ENCODE data around the gene OGDHL.

The OGDHL gene

DNA sequence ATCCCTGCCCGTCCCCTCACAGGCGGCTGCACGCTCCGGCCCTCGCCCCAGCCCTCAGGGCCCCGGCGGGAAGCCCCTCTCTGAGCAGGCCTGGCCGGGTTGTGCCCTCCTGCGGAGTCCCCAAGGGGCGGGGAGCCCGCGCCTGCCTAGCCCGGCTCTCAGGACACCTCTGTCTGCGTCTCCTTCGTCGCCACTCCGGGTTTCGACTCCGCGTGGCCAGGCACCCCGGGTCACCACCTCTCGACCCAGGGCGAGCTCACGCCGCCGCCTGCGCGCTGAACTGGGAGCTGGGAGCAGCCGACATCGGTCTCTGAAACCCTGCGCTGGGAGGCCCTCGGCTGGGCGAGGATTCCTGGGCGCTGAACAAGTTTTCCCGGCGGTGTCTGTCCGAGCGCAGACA lies 6.2 kb upstream of the OGDHL start:
- H3K4me3 ChIP-seq (replicated peaks; ENCODE audit: insufficient read depth, low read length) = no peak overlapping the region
- peaks cover 2% of the 10 kb centered on the region for H3K27me3 ChIP-seq (ENCODE audit: insufficient read depth, poor library complexity, severe bottlenecking)
- DNase-seq (ENCODE audit: low read depth in 1 of 2, low spot score in 1 of 2) = no peak
- TF ChIP-seq POLR2AphosphoS5 (IDR thresholded peaks at IDR 0.05; ENCODE audit: low read depth) = no peak
- no peak for TF ChIP-seq GABPA (IDR thresholded peaks at IDR 0.05; ENCODE audit: low read depth)
- TF ChIP-seq, protein P1, sequence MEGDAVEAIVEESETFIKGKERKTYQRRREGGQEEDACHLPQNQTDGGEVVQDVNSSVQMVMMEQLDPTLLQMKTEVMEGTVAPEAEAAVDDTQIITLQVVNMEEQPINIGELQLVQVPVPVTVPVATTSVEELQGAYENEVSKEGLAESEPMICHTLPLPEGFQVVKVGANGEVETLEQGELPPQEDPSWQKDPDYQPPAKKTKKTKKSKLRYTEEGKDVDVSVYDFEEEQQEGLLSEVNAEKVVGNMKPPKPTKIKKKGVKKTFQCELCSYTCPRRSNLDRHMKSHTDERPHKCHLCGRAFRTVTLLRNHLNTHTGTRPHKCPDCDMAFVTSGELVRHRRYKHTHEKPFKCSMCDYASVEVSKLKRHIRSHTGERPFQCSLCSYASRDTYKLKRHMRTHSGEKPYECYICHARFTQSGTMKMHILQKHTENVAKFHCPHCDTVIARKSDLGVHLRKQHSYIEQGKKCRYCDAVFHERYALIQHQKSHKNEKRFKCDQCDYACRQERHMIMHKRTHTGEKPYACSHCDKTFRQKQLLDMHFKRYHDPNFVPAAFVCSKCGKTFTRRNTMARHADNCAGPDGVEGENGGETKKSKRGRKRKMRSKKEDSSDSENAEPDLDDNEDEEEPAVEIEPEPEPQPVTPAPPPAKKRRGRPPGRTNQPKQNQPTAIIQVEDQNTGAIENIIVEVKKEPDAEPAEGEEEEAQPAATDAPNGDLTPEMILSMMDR (IDR thresholded peaks at IDR 0.05; ENCODE audit: insufficient read depth, low read length) = no peak
- TF ChIP-seq, protein P2, sequence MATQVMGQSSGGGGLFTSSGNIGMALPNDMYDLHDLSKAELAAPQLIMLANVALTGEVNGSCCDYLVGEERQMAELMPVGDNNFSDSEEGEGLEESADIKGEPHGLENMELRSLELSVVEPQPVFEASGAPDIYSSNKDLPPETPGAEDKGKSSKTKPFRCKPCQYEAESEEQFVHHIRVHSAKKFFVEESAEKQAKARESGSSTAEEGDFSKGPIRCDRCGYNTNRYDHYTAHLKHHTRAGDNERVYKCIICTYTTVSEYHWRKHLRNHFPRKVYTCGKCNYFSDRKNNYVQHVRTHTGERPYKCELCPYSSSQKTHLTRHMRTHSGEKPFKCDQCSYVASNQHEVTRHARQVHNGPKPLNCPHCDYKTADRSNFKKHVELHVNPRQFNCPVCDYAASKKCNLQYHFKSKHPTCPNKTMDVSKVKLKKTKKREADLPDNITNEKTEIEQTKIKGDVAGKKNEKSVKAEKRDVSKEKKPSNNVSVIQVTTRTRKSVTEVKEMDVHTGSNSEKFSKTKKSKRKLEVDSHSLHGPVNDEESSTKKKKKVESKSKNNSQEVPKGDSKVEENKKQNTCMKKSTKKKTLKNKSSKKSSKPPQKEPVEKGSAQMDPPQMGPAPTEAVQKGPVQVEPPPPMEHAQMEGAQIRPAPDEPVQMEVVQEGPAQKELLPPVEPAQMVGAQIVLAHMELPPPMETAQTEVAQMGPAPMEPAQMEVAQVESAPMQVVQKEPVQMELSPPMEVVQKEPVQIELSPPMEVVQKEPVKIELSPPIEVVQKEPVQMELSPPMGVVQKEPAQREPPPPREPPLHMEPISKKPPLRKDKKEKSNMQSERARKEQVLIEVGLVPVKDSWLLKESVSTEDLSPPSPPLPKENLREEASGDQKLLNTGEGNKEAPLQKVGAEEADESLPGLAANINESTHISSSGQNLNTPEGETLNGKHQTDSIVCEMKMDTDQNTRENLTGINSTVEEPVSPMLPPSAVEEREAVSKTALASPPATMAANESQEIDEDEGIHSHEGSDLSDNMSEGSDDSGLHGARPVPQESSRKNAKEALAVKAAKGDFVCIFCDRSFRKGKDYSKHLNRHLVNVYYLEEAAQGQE (IDR thresholded peaks at IDR 0.05; ENCODE audit: insufficient replicate concordance, low read depth) = no peak
- TF ChIP-seq SPI1 (IDR thresholded peaks at IDR 0.05; ENCODE audit: borderline replicate concordance, low read depth) = no peak
- H3K27ac ChIP-seq (replicated peaks) = no peak overlapping the region

DNA sequence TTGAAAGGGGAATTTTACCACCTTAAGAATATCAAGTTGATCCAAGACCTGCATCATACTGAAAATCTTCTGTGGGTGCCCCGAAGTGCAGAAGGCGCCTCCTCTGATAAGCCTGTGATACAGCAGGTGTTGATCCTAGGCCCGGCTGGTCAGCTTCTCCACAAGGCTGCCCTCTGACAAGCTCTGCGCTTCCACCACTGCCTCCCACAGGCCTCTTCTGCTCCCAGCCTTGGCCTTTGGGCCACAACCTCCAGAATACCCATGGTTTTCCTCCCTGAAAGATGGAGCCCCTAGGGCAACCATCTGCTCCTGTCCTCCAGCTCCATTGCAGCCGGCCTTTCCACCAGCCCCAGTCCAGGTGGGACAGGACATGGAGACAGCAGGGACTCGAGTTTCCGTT lies 5.6 kb upstream of the OGDHL start:
- Histone ChIP-seq H3K4me3 (replicated peaks; ENCODE audit: insufficient read depth, low read length) (no peak overlapping the region), H3K27ac (replicated peaks) (no peak overlapping the region), H3K27me3 (ENCODE audit: insufficient read depth, poor library complexity, severe bottlenecking) (peaks cover 2% of the 10 kb centered on the region)
- no peak for DNase-seq (ENCODE audit: low read depth in 1 of 2, low spot score in 1 of 2)
- TF ChIP-seq, protein P2 (IDR thresholded peaks at IDR 0.05; ENCODE audit: insufficient replicate concordance, low read depth) = no peak

DNA sequence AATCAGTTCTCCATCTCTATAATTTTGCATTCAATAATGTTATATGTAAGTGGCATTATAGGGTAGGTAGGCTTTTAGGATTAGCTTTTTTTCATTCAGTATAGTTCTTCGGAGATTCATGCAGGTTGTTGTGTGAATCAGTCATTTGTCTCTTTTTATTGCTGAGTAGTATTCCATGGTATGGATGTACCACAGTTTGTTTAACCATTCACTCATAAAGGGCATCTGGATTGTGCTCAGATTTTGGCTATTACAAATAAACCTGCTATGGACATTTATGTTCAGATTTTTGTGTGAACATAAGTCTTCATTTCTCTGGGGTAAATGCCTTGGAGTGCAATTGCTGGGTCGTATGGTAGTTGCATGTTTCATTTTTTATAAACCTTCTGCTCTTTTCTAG lies 4.4 kb upstream of the OGDHL start:
- H3K4me3 ChIP-seq (replicated peaks; ENCODE audit: insufficient read depth, low read length) = no peak overlapping the region
- DNase-seq (ENCODE audit: low read depth in 1 of 2, low spot score in 1 of 2) = no peak
- H3K27ac ChIP-seq (replicated peaks) = no peak overlapping the region
- TF ChIP-seq, protein P1 (IDR thresholded peaks at IDR 0.05; ENCODE audit: insufficient read depth, low read length) = no peak
- TF ChIP-seq SPI1 (IDR thresholded peaks at IDR 0.05; ENCODE audit: borderline replicate concordance, low read depth) (no peak), POLR2AphosphoS5 (IDR thresholded peaks at IDR 0.05; ENCODE audit: low read depth) (no peak)
- peaks cover 10% of the 10 kb centered on the region for H3K27me3 ChIP-seq (ENCODE audit: insufficient read depth, poor library complexity, severe bottlenecking)

DNA sequence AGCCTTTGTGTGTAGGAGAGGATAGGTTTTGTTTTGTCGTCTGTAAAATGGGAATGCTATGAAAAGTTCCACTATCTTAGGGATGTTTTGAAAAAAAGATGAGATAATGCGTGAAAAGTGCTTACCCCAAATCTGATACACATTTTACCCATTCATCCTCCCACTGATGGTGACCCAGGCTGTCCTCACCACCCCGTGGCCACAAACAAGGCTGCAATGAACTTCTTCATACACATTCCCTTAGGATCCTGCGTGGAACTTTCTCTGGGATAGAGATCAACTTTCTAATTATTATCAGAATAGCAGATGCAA lies 399 bp upstream of the OGDHL start:
- peaks cover 10% of the 10 kb centered on the region for H3K27me3 ChIP-seq (ENCODE audit: insufficient read depth, poor library complexity, severe bottlenecking)
- peak overlapping the region; percentile 48 for H3K4me3 ChIP-seq (replicated peaks; ENCODE audit: insufficient read depth, low read length)
- H3K27ac ChIP-seq (replicated peaks) = no peak overlapping the region
- TF ChIP-seq, protein P2 (IDR thresholded peaks at IDR 0.05; ENCODE audit: insufficient replicate concordance, low read depth) = peak; percentile 26
- no peak for TF ChIP-seq SPI1 (IDR thresholded peaks at IDR 0.05; ENCODE audit: borderline replicate concordance, low read depth)
- TF ChIP-seq POLR2AphosphoS5 (IDR thresholded peaks at IDR 0.05; ENCODE audit: low read depth) = no peak
- no peak for DNase-seq (ENCODE audit: low read depth in 1 of 2, low spot score in 1 of 2)
